ENCODE data around the gene CTNND1.

The CTNND1 gene

DNA sequence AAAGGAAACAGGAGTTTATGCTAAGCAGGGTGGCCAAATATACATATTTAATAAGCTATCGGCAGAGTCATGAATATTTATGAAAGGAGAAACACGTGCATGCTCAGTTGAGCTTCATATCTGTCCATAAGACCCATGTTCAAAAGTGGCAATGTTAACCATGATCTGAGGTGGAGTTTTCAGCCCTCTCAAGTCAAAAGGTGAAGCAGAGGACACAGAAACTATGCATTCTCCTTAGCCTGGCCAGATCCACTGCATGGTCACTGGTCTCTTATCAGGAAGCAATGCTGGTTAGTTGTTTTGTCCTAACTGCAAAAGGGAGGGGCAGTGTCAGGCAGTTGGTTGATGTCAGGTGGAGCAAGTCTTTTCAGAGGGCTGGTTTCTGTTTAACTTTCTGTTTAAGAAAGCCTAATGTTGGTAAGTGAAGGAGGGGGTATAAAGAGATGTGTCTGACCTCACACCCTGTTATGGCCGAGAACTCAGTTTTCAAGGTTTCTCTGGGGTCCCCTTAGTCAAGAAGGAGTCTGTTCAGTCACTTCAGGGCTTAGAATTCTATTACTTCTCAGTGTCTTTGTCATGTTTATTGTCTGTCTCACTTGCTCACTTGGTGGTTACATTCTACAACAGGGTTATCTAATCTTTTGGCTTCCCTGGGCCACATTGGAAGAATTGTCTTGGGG lies 25.8 kb upstream of the CTNND1 start:
- Histone ChIP-seq H3K9ac (ENCODE audit: low read depth, low read length, poor library complexity, severe bottlenecking) (no peak overlapping the region), H3K4me3 (ENCODE audit: low read length, poor library complexity, severe bottlenecking) (no peak overlapping the region), H3K4me1 (ENCODE audit: insufficient read depth, low read length, poor library complexity, severe bottlenecking) (peaks cover 4% of the 10 kb centered on the region), H3K27me3 (ENCODE audit: insufficient read depth, low read length, poor library complexity, severe bottlenecking) (no peaks in the 10 kb centered on the region), H3K4me2 (ENCODE audit: low read depth, low read length, poor library complexity, severe bottlenecking) (no peak overlapping the region), H3K9me2 (replicated peaks; ENCODE audit: low read depth, low read length) (no peaks in the 10 kb centered on the region), H3K36me3 (ENCODE audit: insufficient read depth, low read length) (peaks cover 44% of the 10 kb centered on the region; the same call in 1 of the 2 replicates), H3F3A (ENCODE audit: low read depth) (no peaks in the 10 kb centered on the region; the same call in 1 of the 2 replicates), H4K20me1 (ENCODE audit: insufficient read depth, low read length, poor library complexity, severe bottlenecking) (peaks cover 9% of the 10 kb centered on the region), H3K9me3 (ENCODE audit: insufficient read depth, low read depth, low read length) (no peaks in the 10 kb centered on the region), H2AFZ (ENCODE audit: low read length) (no peak overlapping the region), H3K79me2 (ENCODE audit: insufficient read depth, low read length) (peaks cover 33% of the 10 kb centered on the region)
- TF ChIP-seq, protein P1, sequence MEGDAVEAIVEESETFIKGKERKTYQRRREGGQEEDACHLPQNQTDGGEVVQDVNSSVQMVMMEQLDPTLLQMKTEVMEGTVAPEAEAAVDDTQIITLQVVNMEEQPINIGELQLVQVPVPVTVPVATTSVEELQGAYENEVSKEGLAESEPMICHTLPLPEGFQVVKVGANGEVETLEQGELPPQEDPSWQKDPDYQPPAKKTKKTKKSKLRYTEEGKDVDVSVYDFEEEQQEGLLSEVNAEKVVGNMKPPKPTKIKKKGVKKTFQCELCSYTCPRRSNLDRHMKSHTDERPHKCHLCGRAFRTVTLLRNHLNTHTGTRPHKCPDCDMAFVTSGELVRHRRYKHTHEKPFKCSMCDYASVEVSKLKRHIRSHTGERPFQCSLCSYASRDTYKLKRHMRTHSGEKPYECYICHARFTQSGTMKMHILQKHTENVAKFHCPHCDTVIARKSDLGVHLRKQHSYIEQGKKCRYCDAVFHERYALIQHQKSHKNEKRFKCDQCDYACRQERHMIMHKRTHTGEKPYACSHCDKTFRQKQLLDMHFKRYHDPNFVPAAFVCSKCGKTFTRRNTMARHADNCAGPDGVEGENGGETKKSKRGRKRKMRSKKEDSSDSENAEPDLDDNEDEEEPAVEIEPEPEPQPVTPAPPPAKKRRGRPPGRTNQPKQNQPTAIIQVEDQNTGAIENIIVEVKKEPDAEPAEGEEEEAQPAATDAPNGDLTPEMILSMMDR (conservative IDR thresholded peaks at IDR 0.05; ENCODE audit: low read length) = no peak
- no peak for TF ChIP-seq EZH2phosphoT487 (IDR thresholded peaks at IDR 0.05; ENCODE audit: borderline replicate concordance)

DNA sequence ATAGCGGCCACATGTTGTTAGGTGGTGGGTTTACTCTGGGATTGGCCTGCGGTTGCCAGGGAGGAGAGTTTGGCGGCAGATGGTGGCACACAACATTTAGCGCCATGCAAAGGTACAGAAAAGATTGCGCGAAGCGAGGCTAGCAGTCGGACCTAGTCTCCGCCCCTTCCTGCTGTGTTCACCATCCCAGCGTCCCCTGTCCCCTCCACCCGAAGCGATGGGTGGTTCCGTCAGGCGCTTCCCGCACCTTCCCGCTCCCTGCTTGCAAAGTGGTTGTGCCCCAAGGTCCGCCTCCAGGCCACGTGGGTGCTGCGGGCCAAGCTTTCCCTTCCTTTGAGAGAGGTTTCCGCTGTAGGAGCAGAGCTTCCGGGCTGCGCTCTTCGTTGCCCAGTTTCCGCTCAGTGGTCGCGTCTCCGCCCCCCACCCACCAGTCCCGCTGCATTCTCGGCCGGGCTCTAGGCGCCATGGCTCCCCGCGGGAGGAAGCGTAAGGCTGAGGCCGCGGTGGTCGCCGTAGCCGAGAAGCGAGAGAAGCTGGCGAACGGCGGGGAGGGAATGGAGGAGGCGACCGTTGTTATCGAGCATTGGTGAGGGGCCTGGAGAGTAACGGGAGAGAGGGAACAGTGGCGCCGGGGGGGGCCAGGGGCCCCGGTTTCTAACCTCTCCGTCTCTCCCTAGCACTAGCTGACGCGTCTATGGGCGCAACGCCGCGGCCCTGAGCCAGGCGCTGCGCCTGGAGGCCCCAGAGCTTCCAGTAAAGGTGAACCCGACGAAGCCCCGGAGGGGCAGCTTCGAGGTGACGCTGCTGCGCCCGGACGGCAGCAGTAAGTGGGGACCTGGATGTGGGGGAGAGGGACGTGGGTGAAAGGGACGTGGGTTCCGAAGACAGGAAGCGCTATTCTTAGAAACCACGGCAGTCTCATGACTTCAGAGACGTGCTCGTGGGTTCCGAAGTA lies 20.2 kb upstream of the CTNND1 start, which contains the start of gene SELENOH:
TSS of gene SELENOH (plus strand) at position 360 of the 955 bp plus-strand sequence. CDS start at position 465, 105 bp downstream.
- H3F3A ChIP-seq (ENCODE audit: low read depth) = no peaks in the 10 kb centered on the region
- peaks cover 23% of the 10 kb centered on the region for H3K4me1 ChIP-seq (ENCODE audit: insufficient read depth, low read length, poor library complexity, severe bottlenecking)
- no peaks in the 10 kb centered on the region for H3K9me2 ChIP-seq (replicated peaks; ENCODE audit: low read depth, low read length)
- H3K4me3 ChIP-seq (ENCODE audit: low read length, poor library complexity, severe bottlenecking) = peak within 1 kb of the TSS; percentile 93
- H3K4me2 ChIP-seq (ENCODE audit: low read depth, low read length, poor library complexity, severe bottlenecking) = peak within 1 kb of the TSS; percentile 91
- H3K79me2 ChIP-seq (ENCODE audit: insufficient read depth, low read length) = peaks cover 33% of the 10 kb centered on the region
- H3K36me3 ChIP-seq (ENCODE audit: insufficient read depth, low read length) = peaks cover 53% of the 10 kb centered on the region
- H3K27me3 ChIP-seq (ENCODE audit: insufficient read depth, low read length, poor library complexity, severe bottlenecking) = peaks cover 3% of the 10 kb centered on the region
- H3K9me3 ChIP-seq (ENCODE audit: insufficient read depth, low read depth, low read length) = no peaks in the 10 kb centered on the region
- H2AFZ ChIP-seq (ENCODE audit: low read length) = peak within 1 kb of the TSS; percentile 81
- H3K9ac ChIP-seq (ENCODE audit: low read depth, low read length, poor library complexity, severe bottlenecking) = peak within 1 kb of the TSS; percentile 96
- peaks cover 25% of the 10 kb centered on the region for H4K20me1 ChIP-seq (ENCODE audit: insufficient read depth, low read length, poor library complexity, severe bottlenecking)
- TF ChIP-seq, protein P1 (conservative IDR thresholded peaks at IDR 0.05; ENCODE audit: low read length) = no peak
- no peak for TF ChIP-seq EZH2phosphoT487 (IDR thresholded peaks at IDR 0.05; ENCODE audit: borderline replicate concordance)

DNA sequence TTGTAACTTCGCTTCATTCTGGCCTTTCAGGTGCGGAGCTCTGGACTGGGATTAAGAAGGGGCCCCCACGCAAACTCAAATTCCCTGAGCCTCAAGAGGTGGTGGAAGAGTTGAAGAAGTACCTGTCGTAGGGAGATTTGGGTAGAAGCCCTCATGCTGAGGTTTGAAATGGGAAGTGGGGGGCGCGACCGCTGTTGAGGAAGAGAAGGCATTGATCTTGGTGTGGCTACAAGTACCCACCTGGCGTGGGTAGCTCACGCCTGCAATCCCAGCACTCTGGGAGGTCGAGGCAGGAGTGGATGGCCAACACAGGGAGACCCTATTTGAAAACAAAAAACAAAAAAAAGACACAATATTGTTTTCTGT lies 19.5 kb upstream of the CTNND1 start:
- H3K4me3 ChIP-seq (ENCODE audit: low read length, poor library complexity, severe bottlenecking) = peak overlapping the region; percentile 93
- H3K9me3 ChIP-seq (ENCODE audit: insufficient read depth, low read depth, low read length) = no peaks in the 10 kb centered on the region
- peak overlapping the region; percentile 96 for H3K9ac ChIP-seq (ENCODE audit: low read depth, low read length, poor library complexity, severe bottlenecking)
- no peak overlapping the region for H2AFZ ChIP-seq (ENCODE audit: low read length)
- peaks cover 50% of the 10 kb centered on the region for H3K36me3 ChIP-seq (ENCODE audit: insufficient read depth, low read length)
- TF ChIP-seq, protein P1 (conservative IDR thresholded peaks at IDR 0.05; ENCODE audit: low read length) = no peak
- TF ChIP-seq EZH2phosphoT487 (IDR thresholded peaks at IDR 0.05; ENCODE audit: borderline replicate concordance) = no peak
- peaks cover 3% of the 10 kb centered on the region for H3K27me3 ChIP-seq (ENCODE audit: insufficient read depth, low read length, poor library complexity, severe bottlenecking)
- H3K4me2 ChIP-seq (ENCODE audit: low read depth, low read length, poor library complexity, severe bottlenecking) = peak overlapping the region; percentile 90
- peaks cover 25% of the 10 kb centered on the region for H4K20me1 ChIP-seq (ENCODE audit: insufficient read depth, low read length, poor library complexity, severe bottlenecking)
- H3K79me2 ChIP-seq (ENCODE audit: insufficient read depth, low read length) = peaks cover 33% of the 10 kb centered on the region
- no peaks in the 10 kb centered on the region for H3K9me2 ChIP-seq (replicated peaks; ENCODE audit: low read depth, low read length)
- H3K4me1 ChIP-seq (ENCODE audit: insufficient read depth, low read length, poor library complexity, severe bottlenecking) = peaks cover 23% of the 10 kb centered on the region
- no peaks in the 10 kb centered on the region for H3F3A ChIP-seq (ENCODE audit: low read depth)
